HG03045 (cell line): ENCODE results near the gene FADS3.

Experiments used
- ATAC-seq: cut with Tn5 transposase; IDR thresholded peaks from one replicate; pipeline ENCODE4 v1.9.1; 2021; ENCODE audit warnings: mild to moderate bottlenecking, moderate library complexity; ENCODE audit not compliant: unreplicated experiment

The FADS3 gene

DNA sequence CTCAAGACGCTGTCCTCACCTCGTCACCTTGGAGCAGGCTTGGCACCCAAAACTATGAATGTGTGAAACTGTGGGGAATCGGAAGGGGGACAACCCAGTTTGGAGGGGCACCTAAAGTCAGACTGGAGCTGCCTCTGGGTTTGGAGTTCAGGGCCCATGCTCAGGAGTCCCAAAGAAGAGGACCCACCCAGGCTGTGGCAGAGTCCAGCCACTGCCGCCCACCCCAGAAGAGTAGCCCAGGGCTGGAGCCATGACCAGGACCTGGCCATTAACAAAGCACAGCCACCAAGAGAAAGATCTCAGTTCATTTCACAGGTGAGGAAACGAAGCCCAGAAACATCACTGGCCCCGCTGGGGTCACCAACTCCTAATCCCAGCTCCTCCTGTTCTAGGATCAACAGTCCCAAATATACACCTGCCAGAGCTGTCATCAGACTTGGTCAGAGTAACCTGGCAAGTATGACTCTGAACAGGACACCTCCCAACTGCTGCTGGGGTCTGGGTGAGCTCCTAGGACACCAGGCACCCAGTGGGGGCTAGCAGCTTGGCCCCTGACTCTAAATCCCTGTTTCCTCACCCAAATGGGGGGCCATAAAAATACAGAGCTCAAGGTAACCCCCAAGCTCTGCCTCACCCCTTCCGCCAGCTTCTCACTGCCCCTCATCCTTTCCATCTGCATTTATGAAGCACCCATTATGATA lies 23.3 kb upstream of the FADS3 start:
- no peak for ATAC-seq

DNA sequence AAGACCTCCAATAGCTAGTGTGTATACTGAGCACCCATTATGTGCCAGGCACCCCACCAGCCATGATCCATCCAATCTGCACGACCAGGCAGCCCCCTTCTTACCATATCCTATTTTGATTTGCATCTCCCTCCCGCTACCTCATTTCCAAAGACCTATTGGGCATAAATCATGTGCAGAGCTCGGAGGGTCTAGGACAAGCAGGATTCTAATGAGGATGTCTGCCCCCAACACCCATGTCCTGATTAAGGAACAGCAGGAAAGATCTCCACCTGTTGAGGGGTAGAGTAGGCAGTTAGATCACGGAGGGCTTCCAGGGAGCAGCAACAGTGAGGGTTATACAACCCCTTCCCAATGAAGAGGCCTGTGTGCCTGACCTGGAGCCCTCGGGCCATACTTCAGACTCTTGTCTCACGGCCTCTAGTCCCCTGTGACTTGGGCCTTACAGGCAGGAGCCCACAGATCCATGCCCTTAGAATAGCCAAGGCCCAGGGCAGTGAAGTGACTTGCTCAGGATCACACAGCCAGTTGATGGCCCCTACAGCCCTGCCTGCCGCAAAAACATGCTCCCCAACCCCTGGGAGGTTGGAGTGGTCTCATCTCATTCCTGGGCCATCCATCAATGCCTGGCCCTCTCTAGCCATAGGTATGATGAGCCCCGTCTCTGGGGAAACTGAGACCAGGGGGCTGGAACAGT lies 22.5 kb upstream of the FADS3 start:
- no peak for ATAC-seq

DNA sequence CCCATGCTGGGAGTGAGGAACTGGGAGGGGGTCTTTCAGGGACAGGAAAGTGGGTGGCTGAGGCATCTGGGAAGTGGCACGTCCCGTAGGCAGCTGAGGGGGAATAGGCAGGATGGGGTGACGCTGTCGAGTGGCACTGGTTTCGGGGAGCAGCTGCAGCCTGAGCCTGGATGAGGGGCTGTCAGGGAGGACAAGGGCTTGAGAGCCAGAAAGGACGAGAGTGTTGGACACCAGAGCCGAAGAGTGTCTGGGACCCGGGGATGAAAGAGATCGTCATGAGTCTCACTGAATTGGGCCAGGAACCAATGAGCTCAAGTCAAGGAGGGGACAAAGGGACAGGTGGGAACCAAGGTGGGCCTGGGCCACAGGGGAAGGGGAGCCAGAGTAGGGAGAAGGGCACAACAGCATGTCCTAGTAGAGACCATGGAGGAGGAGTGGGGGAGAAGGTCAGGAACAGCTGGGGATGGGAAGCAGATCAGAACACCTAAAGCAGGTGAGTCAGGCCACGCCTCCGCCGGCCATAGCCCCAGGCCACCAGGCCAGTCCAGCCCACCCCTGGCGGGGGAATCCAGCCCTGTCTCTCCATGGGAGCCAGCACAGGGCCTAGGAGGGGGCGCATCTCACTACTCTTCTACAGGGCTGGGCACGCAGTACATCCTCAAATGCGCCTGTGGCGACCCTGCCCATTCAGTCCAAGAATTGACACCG lies 21.8 kb upstream of the FADS3 start:
- ATAC-seq = no peak

DNA sequence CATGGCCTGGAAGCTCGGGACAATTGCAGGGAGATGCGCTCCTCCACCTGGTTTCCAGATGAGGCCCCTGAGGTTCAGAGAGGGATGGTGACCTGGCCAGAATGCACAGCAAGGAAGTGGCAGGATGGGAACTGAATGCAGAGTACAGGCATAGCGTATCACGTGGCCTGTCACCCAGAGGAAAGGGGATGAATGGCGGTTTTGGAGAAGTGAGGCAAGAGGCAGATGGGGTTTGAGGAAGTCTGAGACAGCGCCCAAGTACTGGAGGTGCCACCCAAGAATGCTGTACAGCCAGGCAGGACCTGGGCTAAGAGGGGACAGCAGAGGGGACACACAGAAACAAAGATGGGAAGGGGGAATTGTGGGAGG lies 21.2 kb upstream of the FADS3 start:
- ATAC-seq = no peak

DNA sequence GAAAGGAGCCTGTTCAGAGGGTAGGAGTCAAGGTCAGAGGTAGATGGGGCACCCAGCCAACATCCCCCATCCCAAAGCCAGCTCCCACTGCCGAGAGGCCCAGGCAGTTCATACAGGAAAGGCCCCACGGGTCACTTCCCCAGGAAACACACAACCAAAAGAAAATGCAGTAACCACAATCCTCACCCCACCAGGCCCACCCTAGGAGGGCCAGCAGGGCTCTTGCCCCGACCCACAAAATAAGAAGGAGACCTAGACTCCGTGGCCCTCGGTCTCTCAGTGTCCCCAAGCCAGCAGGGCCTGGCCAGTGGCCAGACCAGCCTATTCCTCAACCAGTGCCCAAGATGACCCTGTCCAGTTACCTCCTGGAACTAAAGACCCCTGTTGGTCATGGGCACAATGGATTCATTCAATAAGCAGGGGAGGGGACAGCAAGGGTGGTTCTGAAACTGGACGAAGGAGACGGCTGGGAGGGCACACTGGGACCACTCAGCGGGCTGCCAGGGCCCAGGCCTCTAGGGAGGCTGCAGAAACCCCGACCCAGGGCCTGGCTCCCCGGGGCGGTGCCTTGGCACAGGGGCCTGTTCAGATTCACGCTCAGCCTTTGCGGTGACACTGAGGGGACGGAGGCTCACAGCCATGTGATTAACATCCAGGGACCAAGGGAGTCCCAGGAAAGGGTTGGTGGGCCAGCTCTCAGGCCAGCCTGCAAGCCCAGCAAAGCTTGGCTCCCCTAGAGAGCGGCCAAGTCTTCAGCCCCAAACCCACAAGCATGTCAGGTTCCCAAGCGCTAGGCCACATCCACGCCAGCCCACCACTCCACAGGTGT lies 20.6 kb upstream of the FADS3 start:
- ATAC-seq = no peak

DNA sequence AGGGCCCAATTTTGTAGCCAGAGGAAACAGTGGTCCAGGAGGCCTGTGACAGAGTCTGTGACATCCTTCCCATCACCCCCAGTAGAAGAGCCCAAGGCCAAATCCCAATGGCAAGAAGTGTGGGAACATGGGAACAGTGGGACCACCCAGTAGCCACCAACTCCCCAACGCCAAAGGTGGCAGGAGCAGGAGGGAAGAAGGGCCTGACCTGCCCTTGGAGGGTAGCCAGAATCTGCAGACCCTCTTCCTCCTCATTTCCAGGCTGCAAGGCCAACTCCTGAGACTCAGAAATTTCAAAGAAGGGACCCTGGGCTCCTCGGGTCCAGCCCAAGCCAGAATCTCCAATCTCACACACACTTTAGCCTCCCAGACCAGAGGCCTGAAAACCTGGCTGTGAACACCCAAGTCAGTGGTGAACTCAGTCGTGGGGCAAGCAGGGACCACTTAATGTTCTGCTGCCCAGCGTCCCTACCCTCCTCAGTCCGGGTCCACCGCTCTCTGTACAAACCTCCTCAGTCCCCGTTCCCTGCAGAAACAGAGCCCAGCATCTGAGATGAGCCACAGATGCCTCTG lies 19.9 kb upstream of the FADS3 start:
- ATAC-seq = no peak

DNA sequence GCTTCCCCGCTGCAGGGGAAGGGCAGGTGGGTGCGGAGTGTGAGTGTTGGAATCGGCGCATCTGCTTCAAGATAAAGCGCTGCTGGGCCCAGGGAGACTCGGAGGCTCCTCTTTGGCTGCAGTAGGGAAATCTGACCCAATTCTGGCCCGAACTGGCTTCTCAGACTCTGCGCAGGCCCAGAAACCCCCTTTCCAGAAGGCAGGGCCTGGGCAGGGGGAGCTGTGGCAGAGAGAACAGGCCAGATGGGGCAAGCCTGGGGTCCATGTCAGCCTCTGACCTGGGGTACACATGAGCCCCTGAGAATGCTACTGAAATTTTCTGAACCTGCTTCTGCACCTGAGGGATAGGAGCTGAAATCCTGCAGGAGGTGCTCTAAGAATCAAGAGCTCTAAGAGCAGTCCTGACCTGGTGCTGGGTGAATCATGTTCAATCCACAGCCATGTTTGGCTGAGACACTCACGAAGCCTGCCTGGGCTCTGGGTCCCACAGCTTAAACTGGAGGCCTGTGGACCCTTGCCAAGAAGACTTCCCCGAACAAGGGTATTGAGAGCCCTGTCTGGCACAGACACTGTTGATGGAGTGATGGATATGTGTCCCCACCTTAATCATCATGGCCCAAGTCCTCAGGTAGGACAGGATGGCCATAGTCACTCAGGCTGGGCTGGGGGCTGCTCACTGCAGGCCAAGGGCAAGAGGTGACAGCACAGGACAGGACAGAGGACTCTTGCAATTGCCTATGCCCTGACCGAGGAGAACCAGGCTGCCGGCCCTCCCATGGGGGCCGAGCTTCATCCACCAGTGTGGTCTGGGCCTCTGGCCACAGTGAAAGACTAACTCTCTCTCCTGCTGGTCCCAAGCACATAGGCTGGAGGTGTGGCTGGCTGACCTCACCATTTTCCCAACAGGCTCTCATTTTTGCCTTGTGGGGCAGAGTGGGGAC lies 19.1 kb upstream of the FADS3 start:
- no peak for ATAC-seq

DNA sequence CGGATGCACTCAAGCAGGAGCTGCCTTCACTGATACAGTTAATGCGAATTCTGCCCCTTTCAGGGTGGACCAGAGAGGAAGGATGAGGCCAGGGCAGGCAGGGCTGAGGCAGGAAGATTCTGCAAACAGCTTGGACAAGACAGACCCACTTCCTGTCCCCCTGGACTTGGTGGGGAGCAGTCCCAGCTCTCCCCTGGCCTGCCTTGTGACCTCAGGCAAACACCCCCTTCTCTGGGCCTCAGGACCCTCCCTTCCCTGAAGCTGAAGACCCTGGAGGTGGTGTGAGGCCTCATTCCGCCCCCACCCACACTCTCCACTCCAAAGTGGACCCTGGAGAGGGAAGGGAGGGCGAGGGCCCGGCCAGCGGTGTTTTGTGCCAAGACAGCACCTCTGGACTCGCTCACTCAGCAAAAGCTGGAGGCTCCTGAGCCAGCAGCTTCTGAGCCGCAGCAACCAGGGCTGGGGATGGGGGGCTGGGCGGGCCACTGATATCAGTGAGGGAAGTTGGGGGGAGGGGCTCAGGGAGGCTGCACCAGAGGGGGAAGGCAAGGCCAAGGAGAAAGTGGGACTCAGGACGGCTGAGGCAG lies 17.5 kb upstream of the FADS3 start:
- no peak for ATAC-seq

DNA sequence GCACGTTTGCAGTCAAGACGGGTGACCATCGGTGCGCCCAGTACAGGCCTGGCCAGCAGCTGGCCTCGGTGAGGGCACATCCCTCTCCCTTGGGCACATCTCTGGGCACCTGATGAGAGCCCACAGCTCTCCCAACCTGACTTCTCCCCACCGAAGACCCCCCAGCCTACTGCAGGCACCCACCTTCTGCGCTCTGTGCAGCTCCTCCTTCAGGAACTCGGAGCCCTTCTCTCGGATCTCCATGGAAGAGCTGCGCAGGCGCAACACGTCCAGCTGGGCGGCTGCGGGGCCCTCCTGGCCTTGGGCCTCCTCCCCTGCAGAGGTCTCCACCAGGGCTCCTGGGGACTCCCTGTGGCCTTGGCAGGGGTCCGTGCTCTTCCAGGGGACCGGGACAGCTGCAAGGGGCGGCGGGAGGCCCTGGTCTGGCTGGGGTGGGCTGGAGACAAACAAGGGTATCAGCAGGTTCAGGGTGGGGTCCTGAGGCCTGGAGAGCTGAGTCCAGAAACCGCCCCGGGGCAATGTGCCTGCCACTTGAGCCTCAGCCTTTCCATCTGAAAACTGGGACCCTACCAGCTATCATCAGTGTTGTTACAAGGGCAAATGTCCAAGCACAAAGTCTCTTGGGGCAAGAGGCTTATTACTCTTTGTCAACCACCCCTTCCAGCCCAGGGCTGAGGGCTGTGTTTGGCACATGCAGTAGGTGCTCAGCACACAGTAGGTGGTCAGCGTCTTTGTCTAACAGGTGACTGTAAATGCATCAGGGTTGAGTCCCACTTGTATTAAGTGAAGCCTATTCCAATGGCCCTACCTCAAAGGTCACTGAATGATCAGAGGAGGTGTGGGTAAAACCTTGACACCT lies 16.8 kb upstream of the FADS3 start:
- no peak for ATAC-seq

DNA sequence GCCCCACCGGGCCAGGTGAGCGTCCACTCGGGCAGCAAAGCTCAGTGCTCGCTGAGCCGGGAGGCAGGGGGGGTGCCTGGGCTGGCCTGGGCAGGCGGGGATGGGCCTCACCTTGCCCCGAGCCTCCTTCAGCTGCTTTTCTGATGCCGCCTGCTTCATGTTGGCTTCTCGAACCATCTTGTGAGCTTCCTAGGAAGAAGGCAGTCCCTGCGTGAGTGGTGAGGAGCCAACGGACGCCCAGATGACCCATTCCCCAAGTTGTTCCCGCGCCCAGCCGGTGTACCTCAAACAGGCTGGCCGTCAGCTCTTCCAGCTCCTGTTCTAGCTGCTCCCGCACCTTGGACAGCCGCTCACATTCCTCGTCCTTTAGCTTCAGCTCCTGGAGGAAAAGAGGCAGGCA lies 15.9 kb upstream of the FADS3 start:
- ATAC-seq = no peak

DNA sequence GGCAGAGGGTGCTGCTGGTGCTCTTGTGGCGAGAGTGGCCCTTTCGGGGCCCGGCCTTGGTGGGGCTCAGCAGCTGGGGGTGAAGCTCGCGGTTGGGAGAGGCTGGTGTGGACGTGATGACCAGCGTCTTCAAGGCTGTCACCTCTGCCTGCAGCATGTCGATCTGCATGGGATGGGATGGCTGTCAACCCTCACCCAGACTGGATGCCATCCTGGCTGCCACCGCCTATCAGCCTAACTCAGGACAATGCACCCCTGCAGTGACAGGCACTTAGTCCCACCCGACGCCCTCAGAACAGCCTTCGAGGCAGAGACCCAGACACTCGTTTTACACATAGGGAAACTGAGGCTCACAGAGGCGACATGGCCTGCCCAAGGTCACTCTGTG lies 15.2 kb upstream of the FADS3 start:
- ATAC-seq = no peak

DNA sequence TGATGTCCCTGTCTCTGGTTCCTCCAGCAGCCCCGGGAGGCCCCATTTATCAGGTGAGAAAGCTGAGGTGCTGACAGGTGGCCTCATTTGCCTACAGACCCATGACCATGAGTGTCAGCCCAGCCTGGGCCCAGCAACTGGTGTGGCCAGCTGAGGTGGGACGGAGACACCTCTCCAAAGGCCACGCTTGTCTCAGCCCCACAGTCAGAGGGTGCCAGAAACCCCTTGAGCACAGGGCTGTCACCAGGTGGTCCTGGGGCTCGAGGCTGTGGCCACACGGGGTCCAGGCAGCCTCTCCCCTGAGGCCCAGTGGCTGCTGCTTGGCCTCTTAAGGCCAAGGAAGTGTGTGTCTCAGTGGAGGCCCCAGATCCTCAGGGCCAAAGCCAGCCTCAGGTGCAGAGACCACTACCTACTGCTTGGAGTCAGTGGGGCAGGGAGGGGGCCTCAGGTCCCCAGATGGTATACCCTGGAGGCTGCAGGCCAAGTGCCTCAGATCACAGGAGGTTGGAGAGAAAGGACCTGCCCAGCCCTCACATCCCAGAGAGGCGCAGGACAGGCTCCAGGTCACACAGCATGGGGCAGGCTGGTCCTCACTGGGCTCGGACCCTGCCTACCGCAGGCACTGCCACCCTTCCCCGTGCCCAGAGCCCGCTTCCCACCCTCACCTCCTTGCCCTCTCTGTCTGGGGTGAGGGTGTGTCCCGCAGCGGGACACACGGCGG lies 14.6 kb upstream of the FADS3 start:
- no peak for ATAC-seq

DNA sequence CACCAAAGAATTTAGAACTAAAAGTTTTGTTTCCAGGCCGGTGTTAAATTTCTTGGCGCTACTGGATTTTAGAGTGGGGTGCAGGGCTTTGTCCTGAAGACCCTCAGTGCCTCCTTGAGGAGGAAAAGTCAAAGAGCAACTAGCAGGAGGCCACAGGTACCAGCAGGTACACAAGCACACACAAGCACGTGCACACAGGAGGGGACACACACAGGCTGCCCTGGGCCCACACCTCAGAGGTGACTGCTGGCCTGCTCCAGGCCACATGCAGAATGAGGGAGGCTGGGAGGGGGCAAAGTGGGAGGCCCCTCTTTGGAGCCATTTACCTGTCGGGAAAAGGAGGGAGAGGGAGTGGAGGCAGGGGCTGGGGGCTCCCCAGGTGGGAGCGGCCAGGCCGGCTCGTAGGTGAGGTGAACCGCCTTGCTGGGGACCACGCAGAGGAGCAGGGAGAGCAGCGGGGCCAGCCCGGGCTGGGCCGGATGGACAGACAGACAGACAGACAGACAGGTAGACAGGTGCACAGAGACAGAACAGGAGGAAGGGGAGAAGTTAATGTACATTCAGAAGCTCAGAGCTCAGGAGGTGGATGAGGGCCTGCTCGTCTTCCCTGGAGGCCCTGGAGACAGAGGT lies 13.8 kb upstream of the FADS3 start:
- ATAC-seq = no peak

DNA sequence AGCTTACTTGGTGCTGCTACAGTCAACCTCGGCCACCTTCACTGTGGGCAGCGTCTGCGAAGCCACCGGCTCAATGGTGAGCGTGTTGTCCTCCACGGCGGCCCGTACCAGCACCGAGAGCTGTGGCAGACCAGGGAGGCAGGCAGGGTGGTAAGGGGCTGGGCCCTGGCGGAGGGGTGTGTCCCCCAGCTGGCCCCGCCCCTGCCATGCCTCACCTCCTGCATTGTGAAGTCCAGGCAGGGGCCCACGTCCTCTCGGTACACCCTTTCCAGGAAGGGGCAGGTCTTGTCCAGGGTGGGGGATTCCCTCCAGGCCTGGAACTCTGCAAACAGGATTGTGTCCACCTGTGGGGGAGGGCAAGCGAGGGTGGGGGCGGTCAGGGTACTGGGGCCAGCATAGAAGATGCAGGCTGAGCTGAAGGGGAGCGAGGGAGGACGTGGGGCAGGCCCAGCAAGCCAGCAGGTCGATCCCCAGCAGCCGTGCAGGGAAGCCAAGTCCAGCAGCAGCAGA lies 13.2 kb upstream of the FADS3 start:
- no peak for ATAC-seq

DNA sequence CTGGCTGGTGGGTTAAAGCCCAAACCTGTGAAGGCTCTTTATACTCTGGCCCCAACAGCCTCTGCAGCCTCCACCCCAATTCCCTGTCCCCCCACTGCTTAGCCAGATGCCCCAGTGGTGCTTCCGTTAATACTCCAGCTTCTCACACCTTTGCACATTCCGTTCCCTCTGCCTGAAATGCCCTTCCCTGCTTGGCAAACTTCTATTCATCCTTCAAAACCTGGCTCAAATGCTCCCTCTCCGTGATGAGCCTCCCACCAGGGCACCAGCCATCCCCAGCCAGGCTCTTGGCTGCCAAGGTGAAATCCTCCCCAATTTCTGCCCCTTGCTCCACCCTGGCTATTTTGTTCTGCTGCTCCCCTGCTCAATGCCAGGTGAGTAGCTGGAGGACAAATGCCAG lies 12.5 kb upstream of the FADS3 start:
- no peak for ATAC-seq

DNA sequence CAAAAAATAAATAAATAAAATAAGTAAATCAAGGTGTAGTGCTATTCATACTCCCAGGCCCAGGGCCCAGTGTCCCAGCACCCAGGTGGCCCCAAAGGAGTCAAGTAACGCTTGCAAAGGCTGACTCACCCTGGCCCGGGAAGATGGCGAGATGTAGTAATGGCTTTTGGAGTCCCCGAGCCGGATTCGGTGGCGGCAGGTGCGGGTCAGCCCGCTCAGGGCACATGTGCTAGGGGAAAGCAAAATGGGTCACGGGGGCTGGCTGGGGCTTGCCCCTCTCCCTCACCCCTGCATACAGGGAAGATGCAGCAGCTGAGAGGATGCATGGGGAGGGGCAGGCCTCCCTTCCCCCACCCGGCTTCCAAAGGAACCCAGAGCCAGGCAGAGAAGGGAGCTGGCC lies 11.0 kb upstream of the FADS3 start:
- no peak for ATAC-seq

DNA sequence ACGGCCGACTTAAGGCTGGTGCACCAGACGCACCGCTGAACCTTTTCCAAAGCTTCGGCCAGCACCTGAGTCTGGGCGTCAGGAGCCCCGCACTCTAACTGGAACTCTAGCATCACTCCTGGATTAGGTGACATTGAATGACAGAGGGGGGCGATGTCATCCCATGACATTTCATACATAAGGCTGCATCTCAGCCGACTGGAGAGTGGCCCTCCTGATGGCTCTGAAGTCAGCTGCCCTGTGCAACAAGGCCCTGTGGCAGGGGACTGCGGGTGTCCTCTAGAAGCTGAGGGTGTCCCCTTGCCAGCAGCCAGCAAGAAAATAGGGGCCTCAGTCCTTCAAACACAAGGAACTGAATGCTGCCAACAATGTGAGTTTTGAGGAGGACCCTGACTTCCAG lies 10.1 kb upstream of the FADS3 start:
- ATAC-seq = no peak
